ENCODE measurements around the gene SLC2A10.

Gene SLC2A10

DNA sequence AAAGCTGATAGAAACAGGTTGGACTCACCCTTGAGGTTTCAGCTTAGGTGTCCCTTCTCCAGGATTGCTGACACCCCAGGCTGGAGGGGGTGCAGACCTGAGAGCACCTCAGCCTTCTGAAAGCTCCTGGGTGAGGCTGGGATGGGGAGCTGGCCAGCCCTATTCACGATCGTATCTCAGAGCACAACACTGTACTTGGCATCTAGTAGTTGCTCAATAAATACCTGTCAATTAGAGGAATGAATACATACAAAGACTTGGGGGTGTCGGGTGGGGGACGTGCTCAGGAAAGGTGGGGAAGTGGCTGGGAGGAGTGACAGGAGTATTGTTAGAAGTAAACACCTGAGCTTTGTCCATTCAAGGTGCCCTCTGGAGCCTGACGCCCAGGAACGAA, 61.7 kb downstream of the SLC2A10 start:
- DNase-seq, result no peak

DNA sequence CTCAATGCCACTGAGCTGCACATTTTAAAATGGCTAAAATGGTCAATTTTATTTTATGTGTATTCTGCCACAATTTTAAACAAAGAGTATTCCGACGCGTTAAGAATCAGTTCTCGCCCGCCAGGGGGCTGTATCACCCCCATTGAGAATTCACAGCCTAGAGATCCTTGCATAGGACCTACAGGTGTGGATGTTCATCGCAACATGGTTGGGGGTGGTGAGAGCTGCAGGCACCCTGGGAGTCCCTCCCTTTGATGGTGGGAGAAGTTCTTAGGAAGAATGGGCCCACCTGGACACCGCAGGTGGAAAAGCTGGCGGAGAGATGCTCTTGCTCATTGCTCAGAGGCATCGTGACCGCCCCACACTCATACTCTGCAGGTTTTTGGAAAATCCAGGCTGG, 63.5 kb downstream of the SLC2A10 start:
- DNase-seq, result no peak

DNA sequence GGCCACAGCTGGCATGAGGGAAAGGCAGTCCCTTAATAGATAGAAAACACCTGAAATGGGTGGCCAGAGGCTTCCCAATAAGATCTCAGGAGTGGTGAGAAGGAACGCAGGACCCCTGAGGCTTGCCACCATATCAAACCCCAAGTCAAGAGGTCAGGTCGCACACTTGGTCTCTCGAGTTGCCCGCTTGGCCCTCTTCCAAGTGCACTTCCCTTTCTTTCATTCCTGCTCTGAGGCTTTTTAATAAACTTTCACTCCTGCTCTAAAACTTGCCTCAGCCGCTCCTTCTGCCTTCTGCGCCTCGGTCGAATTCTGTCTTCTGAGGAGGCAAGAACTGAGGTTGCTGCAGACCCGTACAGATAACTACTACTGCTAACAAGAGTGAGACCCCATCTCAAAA, 64.2 kb downstream of the SLC2A10 start:
- DNase-seq, result no peak

DNA sequence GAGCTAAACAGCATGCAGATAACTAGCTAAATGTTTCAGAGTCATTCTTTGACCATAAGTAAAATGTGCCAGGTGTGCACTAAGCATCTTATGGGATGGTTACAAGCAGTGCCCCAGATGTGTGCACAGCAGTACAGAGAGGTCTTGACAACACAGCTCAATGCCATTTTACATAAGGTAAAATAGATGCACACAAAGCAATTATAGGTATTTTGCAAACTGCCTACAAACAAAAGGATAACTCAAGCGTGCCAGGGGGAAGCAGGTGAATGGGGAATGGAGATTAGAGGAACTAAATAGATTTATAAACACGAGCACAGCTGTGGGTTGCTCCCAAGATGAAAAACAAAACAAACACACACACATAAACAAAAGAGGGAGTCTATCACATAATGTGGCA, 64.8 kb downstream of the SLC2A10 start:
- no peak for DNase-seq

DNA sequence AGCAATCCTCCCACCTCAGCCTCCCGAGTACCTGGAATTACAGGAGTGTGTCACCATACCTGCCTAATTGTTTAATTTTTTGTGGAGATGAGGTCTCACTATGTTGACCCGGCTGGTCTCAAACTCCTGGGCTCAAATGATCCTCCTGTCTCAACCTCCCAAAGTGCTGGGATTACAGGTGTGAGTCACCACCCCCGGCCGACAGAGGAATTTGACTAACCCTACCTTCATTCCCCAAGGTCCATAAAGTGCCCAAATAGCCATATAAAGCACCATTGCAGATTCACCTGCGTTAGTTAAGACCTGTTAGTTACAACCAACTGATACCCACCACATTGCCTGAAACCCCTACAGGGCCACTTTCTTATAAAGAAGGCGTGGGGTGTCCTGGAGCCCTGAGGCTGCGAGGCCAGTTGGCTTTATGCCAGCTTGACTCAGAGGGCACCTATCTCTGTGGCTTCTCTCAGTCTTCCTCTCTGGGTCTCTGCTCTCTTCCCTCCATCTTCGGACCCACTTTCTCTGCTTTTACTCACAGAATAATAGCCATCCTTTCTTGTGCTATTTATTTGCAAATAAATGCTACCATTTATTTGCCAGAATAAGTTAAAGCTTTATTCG, 65.6 kb downstream of the SLC2A10 start:
- no peak for DNase-seq

DNA sequence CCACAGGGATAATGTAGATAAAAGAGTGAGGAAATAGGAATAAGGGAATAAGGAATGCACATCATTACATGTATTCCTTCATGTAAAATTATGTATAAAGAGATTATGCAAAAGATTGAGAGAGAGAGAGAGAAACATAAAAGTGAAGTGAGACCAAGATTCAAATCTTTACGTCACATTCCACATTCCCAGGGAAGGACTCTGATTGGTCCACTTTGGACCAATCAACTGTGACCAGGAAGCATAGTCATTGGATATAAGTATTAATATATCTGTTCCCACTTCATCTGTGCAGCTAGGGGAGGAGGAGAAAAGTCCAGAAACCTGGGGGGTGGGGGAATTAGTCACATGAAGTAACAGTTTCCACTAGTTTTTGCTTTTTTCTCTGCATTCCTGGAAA, 66.4 kb downstream of the SLC2A10 start:
- no peak for DNase-seq

DNA sequence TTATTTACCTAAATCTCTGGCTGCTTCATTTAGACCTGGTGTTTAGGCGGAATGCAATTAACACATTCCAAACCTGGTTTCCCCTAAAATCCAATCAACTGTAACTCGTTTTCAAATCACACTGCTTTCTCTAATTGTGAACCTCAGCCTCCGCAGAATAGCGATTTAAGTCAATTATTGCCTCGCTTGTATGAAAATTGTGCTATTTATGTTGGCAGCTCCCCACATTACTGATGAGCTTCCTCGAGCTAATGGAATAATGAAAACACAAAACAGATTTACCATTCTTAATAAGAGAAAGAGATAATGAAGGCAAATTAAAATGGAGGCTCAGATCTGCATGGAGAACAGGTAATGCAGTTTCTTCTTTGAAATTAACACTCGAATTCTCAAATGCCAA, 67.9 kb downstream of the SLC2A10 start:
- no peak for DNase-seq

DNA sequence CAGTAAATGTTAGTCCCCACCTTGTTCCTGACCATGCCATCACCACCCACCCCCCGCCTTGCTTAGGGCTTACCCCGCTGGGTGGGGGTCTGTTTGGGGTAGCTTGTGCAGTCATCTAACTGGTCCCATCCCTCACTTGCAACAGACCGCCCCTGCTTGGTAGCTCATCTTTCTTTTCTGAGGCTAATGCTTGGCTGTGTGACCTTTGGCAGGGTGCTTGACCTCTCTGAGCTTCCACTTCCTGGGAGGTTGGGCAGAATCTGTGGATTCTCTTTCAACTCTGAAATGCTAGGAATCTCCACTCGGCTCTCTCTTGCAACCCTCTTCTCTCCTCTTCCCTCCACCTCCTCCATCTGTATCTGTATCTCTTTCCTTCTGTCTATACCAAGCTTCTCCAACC, 70.4 kb downstream of the SLC2A10 start:
- DNase-seq, result no peak

DNA sequence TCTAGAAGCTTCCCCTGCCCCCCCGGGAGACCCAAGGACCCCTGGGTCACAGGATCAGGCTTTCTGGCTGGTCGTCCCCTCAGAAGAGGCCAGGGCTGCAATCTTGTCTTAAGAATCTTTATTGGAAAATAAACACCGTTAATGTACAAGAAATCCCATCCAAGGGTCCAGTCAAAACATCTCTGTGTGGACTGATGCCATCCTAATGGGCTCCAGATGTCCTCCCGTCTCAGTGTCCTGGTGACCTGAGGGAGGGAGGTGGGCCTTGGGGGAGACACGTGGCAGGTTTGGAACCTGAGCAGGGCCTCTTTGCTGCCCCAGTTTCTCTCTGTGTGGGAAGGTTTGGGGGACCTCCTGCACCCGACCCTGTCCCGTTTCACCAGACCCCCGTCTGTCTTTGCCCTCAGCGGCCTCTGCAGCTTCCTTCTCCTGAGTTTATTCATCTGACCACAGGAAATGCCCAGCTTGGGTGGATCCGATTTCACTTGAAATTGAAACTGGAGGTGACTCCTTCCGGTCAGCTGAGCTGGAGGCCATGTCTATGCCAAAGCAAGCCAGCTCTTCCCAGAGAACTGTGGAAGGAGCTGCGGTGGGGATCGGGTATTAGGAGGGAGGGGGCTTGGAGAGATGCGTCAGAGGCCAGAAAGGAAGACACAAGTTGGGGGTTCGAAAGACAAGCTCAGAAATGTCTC, 75.1 kb downstream of the SLC2A10 start:
- DNase-seq, result no peak

Data from activated gamma-delta T cell treated with Interleukin-2 at 50 U/mL for 16 hours (primary cell).